Gastroesophageal sphincter (tissue), 4 donors: Measurements from ENCODE around the gene ZNF442. TPM values are rescaled to one million over a fixed set of nuclear protein-coding genes. Genes with fewer than 3 reads are reported as not detected.

ENCODE experiments used
- ATAC-seq: fragments of 150-250 bp; one replicate; pipeline ENCODE4 v1.9.1; 2016; ENCODE audit warnings: mild to moderate bottlenecking, moderate library complexity
- H3K27ac ChIP-seq, 4 donors: fragments of 200-600 bp; sonication (generic) in 3 of 4; 1 replicate in 3 of 4; 2 replicates in 1 of 4; pipeline ENCODE4 v1.5.1; 2016 to 2019
- H3K27me3 ChIP-seq: fragments of 200-600 bp; sonication (generic); one replicate; pipeline ENCODE4 v1.5.1; 2019
- H3K36me3 ChIP-seq, 2 donors: fragments of 200-600 bp; sonication (generic); one replicate each; pipeline ENCODE4 v1.5.1; 2019; ENCODE audit warnings: control low read depth in 1 of 2
- H3K4me1 ChIP-seq, 3 donors: fragments of 200-600 bp; sonication (generic); 1 replicate in 2 of 3; 2 replicates in 1 of 3; pipeline ENCODE4 v1.5.1; 2016 to 2019; ENCODE audit warnings: control low read depth in 2 of 3
- H3K4me3 ChIP-seq, 2 donors: fragments of 200-600 bp; sonication (generic); one replicate each; pipeline ENCODE4 v1.5.1; 2019; ENCODE audit warnings: mild to moderate bottlenecking in 1 of 2, moderate library complexity in 1 of 2
- H3K9me3 ChIP-seq, 3 donors: fragments of 200-600 bp; sonication (generic); one replicate each; pipeline ENCODE4 v1.5.1; 2017 to 2019; ENCODE audit warnings: control low read depth in 2 of 3
- CTCF ChIP-seq, 4 experiments: fragments of 200-600 bp in 2 of 4; fragments of 450-650 bp in 2 of 4; sonication (generic) in 1 of 4; IDR thresholded peaks; one replicate each; pipeline ENCODE4 v1.5.1; 2017 to 2019; ENCODE audit warnings: antibody characterized with exemption in 4 of 4, mild to moderate bottlenecking in 2 of 4, moderate library complexity in 2 of 4
- EP300 ChIP-seq: sonication (generic); formaldehyde crosslinking; IDR thresholded peaks from one replicate; pipeline ENCODE4 v1.6.1; 2017; ENCODE audit warnings: antibody characterized with exemption, mild to moderate bottlenecking
- POLR2A ChIP-seq, 2 donors: fragments of 450-650 bp; IDR thresholded peaks; one replicate each; pipeline ENCODE4 v1.6.1; 2017; ENCODE audit warnings: antibody characterized with exemption in 2 of 2, mild to moderate bottlenecking in 2 of 2, moderate library complexity in 1 of 2
- POLR2AphosphoS5 ChIP-seq: sonication (generic); formaldehyde crosslinking; IDR thresholded peaks from one replicate; pipeline ENCODE4 v1.6.1; 2017; ENCODE audit warnings: antibody characterized with exemption
- WGBS, 2 donors: methylation state at CpG; one replicate each; pipeline ENCODE4 v1.1.5; 2018; ENCODE audit warnings: low coverage in 1 of 2; 5-methylcytosine and 5-hydroxymethylcytosine counted together
- total RNA-seq, 4 donors: library from RNA; depleted of rRNA; stranded (reverse); fragments of >200 nt; gene quantifications; one replicate each; pipeline ENCODE4 v1.1.0, GENCODE V29; 2016

The ZNF442 gene
- total RNA-seq, 4 donors from 2014 or later, result 2.3 to 6.7 (median 4.8) TPM

DNA sequence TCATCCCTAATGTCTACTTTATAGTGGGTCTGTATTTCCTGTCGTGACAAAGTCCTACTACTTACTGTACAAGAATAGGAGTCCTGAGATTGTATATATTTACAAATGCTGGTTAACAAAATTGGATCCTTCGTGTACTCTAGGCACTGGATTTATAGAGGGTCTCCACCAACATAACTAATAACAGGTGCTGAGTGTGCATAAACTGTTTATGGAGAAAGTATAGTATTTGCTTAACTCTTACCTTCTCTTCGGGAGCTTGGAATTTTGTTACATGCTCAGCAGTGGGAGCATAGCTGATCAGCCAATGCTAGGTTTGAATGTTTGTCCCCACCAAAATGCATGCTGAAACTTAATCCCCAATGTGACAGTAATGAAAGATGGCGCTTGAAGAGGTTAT is 12.1 kb downstream of the ZNF442 start:
- 94 to 97% methylated on average over 4 of the region's 4 CpGs for WGBS, 2 donors
- Histone ChIP-seq H3K36me3 (peaks cover 6 to 36% of the 10 kb centered on the region in 2 donors), H3K27ac (no peak overlapping the region), H3K9me3 (peaks cover 0 to 58% (median 0%) of the 10 kb centered on the region in 3 donors), H3K4me1 (no peaks in the 10 kb centered on the region), H3K27me3 (no peaks in the 10 kb centered on the region), H3K4me3 (no peak overlapping the region)
- TF ChIP-seq EP300 (no peak), POLR2A (IDR thresholded peaks at IDR 0.05) (no peak), CTCF (IDR thresholded peaks at IDR 0.05) (no peak), POLR2AphosphoS5 (no peak)
- no peak for ATAC-seq

GRCh38 chr19:12350890-12351197 is 14.6 kb downstream of the ZNF442 start:
- no peak overlapping the region for H3K27ac ChIP-seq
- 93 to 100% methylated on average over 3 to 5 of the region's 5 CpGs for WGBS, 2 donors
- H3K36me3 ChIP-seq, result peaks cover 6 to 36% of the 10 kb centered on the region in 2 donors
- no peak overlapping the region for H3K4me3 ChIP-seq
- ATAC-seq, result no peak
- no peaks in the 10 kb centered on the region for H3K27me3 ChIP-seq
- TF ChIP-seq POLR2AphosphoS5 (no peak), CTCF (IDR thresholded peaks at IDR 0.05) (no peak), POLR2A (IDR thresholded peaks at IDR 0.05) (no peak), EP300 (no peak)
- H3K4me1 ChIP-seq, result no peaks in the 10 kb centered on the region
- H3K9me3 ChIP-seq, result peaks cover 0 to 75% (median 0%) of the 10 kb centered on the region in 3 donors

DNA sequence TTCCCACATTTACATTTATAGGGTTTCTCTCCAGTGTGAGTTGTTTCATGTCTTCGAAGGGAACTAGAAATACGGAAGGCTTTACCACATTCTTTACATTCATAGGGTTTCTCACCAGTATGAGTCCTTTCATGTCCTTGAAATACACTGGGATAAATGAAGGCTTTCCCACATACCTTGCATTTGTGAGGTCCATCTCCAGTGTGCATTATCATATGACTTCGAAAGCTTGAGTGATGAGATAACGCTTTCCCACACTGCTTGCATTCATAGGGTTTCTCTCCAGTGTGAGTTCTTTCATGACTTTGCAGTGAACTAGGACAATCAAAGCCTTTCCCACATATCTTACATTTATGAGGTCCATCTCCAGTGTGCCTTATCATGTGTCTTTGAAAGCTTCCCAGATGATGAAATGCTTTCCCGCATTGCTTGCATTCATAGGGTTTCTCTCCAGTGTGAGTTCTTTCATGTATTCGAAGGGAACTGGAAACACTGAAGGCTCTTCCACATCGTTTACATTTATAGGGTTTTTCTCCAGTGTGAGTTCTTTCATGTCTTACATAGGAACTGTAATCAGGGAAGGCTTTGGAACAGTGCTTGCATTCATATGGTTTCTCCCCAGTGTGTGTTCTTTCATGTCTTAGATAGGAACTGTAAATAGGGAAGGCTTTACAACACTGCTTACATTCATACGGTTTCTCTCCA is 15.1 kb downstream of the ZNF442 start:
- Histone ChIP-seq H3K9me3 (peaks cover 0 to 80% (median 0%) of the 10 kb centered on the region in 3 donors), H3K4me1 (no peaks in the 10 kb centered on the region), H3K27me3 (no peaks in the 10 kb centered on the region), H3K4me3 (no peak overlapping the region), H3K27ac (no peak overlapping the region), H3K36me3 (peaks cover 6 to 36% of the 10 kb centered on the region in 2 donors)
- no peak for ATAC-seq
- TF ChIP-seq CTCF (IDR thresholded peaks at IDR 0.05), result no peak
- no peak for TF ChIP-seq POLR2A (IDR thresholded peaks at IDR 0.05)
- WGBS, 2 donors, result 93 to 94% methylated on average over 3 to 8 of the region's 8 CpGs

GRCh38 chr19:12346896-12347295 is 18.6 kb downstream of the ZNF442 start:
- Histone ChIP-seq H3K36me3 (peaks cover 6 to 29% of the 10 kb centered on the region in 2 donors), H3K27ac (no peak overlapping the region), H3K9me3 (peaks cover 0 to 71% (median 0%) of the 10 kb centered on the region in 3 donors), H3K4me3 (no peak overlapping the region), H3K4me1 (no peaks in the 10 kb centered on the region), H3K27me3 (no peaks in the 10 kb centered on the region)
- no peak for ATAC-seq
- TF ChIP-seq EP300 (no peak), POLR2A (IDR thresholded peaks at IDR 0.05) (no peak), CTCF (IDR thresholded peaks at IDR 0.05) (no peak), POLR2AphosphoS5 (no peak)
- 55 to 86% methylated on average over 2 of the region's 2 CpGs for WGBS, 2 donors

- Histone ChIP-seq H3K9me3 (peaks cover 0 to 54% (median 0%) of the 10 kb centered on the region in 3 donors), H3K36me3 (peaks cover 0 to 12% of the 10 kb centered on the region in 2 donors), H3K4me1 (no peaks in the 10 kb centered on the region), H3K27ac (no peak overlapping the region), H3K27me3 (no peaks in the 10 kb centered on the region), H3K4me3 (no peak overlapping the region)
- WGBS, 2 donors, result 100% methylated on average over 1 of the region's 1 CpG
- ATAC-seq, result no peak
- TF ChIP-seq EP300 (no peak), POLR2A (IDR thresholded peaks at IDR 0.05) (no peak), CTCF (IDR thresholded peaks at IDR 0.05) (no peak), POLR2AphosphoS5 (no peak)
Observed at GRCh38 chr19:12345197-12345596, 20.3 kb downstream of the ZNF442 start.
